ENCODE results near the gene OR6C70.
"Not testable (repeated sequence)": the region's sequence is repeated elsewhere in the genome, so short reads cannot be mapped to it uniquely, and the experiment has no call there.

GRCh38 chr12:55479136-55479535 is 9.2 kb upstream of the OR6C70 start:
- TF ChIP-seq, protein P1, sequence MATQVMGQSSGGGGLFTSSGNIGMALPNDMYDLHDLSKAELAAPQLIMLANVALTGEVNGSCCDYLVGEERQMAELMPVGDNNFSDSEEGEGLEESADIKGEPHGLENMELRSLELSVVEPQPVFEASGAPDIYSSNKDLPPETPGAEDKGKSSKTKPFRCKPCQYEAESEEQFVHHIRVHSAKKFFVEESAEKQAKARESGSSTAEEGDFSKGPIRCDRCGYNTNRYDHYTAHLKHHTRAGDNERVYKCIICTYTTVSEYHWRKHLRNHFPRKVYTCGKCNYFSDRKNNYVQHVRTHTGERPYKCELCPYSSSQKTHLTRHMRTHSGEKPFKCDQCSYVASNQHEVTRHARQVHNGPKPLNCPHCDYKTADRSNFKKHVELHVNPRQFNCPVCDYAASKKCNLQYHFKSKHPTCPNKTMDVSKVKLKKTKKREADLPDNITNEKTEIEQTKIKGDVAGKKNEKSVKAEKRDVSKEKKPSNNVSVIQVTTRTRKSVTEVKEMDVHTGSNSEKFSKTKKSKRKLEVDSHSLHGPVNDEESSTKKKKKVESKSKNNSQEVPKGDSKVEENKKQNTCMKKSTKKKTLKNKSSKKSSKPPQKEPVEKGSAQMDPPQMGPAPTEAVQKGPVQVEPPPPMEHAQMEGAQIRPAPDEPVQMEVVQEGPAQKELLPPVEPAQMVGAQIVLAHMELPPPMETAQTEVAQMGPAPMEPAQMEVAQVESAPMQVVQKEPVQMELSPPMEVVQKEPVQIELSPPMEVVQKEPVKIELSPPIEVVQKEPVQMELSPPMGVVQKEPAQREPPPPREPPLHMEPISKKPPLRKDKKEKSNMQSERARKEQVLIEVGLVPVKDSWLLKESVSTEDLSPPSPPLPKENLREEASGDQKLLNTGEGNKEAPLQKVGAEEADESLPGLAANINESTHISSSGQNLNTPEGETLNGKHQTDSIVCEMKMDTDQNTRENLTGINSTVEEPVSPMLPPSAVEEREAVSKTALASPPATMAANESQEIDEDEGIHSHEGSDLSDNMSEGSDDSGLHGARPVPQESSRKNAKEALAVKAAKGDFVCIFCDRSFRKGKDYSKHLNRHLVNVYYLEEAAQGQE (IDR thresholded peaks at IDR 0.05), result not testable (repeated sequence)
- TF ChIP-seq CTCF (IDR thresholded peaks at IDR 0.05); HMGXB4 (CRISPR knock-in tag; IDR thresholded peaks at IDR 0.05; ENCODE audit: borderline replicate concordance); CEBPB (IDR thresholded peaks at IDR 0.05); SREBF2 (IDR thresholded peaks at IDR 0.05): not testable (repeated sequence)
- TF ChIP-seq, protein P2, sequence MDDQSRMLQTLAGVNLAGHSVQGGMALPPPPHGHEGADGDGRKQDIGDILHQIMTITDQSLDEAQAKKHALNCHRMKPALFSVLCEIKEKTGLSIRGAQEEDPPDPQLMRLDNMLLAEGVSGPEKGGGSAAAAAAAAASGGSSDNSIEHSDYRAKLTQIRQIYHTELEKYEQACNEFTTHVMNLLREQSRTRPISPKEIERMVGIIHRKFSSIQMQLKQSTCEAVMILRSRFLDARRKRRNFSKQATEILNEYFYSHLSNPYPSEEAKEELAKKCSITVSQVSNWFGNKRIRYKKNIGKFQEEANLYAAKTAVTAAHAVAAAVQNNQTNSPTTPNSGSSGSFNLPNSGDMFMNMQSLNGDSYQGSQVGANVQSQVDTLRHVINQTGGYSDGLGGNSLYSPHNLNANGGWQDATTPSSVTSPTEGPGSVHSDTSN (IDR thresholded peaks at IDR 0.05), result not testable (repeated sequence)

Data from A549 (cell line).